A549 (cell line): ENCODE results near the gene FAM219A.

ENCODE experiments used
- CBX2 ChIP-seq: fragments of 200-600 bp; sonication (generic); IDR thresholded peaks from 2 replicates; pipeline ENCODE4 v1.6.1; 2016; ENCODE audit warnings: low read depth, mild to moderate bottlenecking, borderline replicate concordance
- HMGXB4 ChIP-seq: fragments of 250-450 bp; sonication (Bioruptor Pico); IDR thresholded peaks from 2 replicates; pipeline ENCODE4 v1.5.0; 2021; ENCODE audit warnings: mild to moderate bottlenecking, moderate library complexity, borderline replicate concordance
- HOXB5 ChIP-seq: fragments of 250-450 bp; sonication (Bioruptor Pico); IDR thresholded peaks from 2 replicates; pipeline ENCODE4 v1.5.0; 2020; ENCODE audit warnings: mild to moderate bottlenecking, moderate library complexity
- RAD21 ChIP-seq, 2 experiments: fragments of >200 bp in 1 of 2; sonication (Bioruptor Twin) in 1 of 2; formaldehyde crosslinking in 1 of 2; IDR thresholded peaks in 1 of 2; conservative IDR thresholded peaks in 1 of 2; 2 replicates in 1 of 2; 3 replicates in 1 of 2; pipeline ENCODE4 v1.6.1; 2012 to 2018; ENCODE audit warnings: inconsistent platforms in 1 of 2
- RFX5 ChIP-seq: fragments of 450-650 bp; IDR thresholded peaks from 2 replicates; pipeline ENCODE4 v1.7.1; 2014; ENCODE audit warnings: antibody characterized with exemption, mild to moderate bottlenecking, moderate library complexity
- TF ChIP-seq, protein P1 (sequence below): IDR thresholded peaks from 2 replicates; pipeline ENCODE4 v1.6.1; 2012
- TF ChIP-seq, protein P2 (sequence below): fragments of >200 bp; sonication (Bioruptor Twin); formaldehyde crosslinking; IDR thresholded peaks from 3 replicates; pipeline ENCODE4 v1.5.1; 2016

DNA sequence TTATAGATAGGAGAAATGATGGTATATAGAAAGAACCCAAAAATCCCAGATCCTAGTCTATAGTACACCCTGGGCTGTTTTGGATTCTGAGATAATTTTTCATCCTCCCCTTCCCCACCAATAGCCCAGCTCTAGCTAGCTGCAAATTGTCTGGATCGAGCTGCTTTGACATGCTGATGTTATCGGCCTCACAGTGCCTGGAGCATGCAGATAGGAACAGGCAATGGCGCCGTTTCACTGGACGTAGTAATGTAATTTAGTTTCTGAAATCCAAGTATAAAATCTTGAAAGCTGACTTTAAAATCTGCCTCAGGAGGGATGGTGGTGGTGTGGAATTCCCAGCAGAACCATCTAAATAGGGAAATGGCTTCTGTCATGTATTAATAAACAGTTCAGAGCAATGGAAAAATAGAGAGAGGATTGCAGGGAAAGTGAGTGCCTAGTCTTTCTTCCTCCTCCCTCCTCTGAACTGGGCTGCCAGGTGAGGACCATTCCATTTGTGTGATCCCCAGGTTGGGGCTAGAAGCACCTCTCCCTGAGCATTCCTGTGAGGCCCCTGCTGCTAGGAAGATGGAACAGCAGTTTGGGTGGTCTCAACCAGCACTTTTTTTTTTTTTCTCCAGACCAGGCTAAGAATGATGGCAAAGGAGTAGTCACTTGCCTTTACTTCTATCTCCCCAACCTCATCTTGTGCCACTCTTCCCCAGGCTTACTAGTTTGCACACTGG, 31.9 kb downstream of the FAM219A start:
- TF ChIP-seq RFX5 = no peak
- TF ChIP-seq RAD21 (conservative IDR thresholded peaks at IDR 0.05 in 1 of 2, IDR thresholded peaks at IDR 0.05 in 1 of 2) = no peak
- TF ChIP-seq, protein P1, sequence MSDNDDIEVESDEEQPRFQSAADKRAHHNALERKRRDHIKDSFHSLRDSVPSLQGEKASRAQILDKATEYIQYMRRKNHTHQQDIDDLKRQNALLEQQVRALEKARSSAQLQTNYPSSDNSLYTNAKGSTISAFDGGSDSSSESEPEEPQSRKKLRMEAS = no peak
- TF ChIP-seq HOXB5 (CRISPR knock-in tag) = no peak
- TF ChIP-seq, protein P2, sequence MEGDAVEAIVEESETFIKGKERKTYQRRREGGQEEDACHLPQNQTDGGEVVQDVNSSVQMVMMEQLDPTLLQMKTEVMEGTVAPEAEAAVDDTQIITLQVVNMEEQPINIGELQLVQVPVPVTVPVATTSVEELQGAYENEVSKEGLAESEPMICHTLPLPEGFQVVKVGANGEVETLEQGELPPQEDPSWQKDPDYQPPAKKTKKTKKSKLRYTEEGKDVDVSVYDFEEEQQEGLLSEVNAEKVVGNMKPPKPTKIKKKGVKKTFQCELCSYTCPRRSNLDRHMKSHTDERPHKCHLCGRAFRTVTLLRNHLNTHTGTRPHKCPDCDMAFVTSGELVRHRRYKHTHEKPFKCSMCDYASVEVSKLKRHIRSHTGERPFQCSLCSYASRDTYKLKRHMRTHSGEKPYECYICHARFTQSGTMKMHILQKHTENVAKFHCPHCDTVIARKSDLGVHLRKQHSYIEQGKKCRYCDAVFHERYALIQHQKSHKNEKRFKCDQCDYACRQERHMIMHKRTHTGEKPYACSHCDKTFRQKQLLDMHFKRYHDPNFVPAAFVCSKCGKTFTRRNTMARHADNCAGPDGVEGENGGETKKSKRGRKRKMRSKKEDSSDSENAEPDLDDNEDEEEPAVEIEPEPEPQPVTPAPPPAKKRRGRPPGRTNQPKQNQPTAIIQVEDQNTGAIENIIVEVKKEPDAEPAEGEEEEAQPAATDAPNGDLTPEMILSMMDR = no peak
- no peak for TF ChIP-seq CBX2
- no peak for TF ChIP-seq HMGXB4 (CRISPR knock-in tag)
